ENCODE measurements around the gene MBD5.

Gene MBD5

GRCh38 chr2:148238561-148238960, 217.7 kb downstream of the MBD5 start:
- DNase-seq (ENCODE audit: low spot score), result no peak
- in situ Hi-C loops (cut with MboI; ENCODE audit: low sequenced_read_pairs, unreplicated experiment), result no loop called here
- TF ChIP-seq CTCF (IDR thresholded peaks at IDR 0.05; ENCODE audit: borderline replicate concordance, control extremely low read depth, extremely low read depth, insufficient read depth, missing control alignments), result no peak

- in situ Hi-C loops (cut with MboI; ENCODE audit: low sequenced_read_pairs, unreplicated experiment), result no loop called here
- DNase-seq (ENCODE audit: low spot score), result no peak
- no peak for TF ChIP-seq CTCF (IDR thresholded peaks at IDR 0.05; ENCODE audit: borderline replicate concordance, control extremely low read depth, extremely low read depth, insufficient read depth, missing control alignments)
Measured at GRCh38 chr2:148240838-148241237, 219.9 kb downstream of the MBD5 start.

GRCh38 chr2:148244593-148245292, 223.9 kb downstream of the MBD5 start:
- DNase-seq (ENCODE audit: low spot score), result no peak
- in situ Hi-C loops (cut with MboI; ENCODE audit: low sequenced_read_pairs, unreplicated experiment), result no loop called here
- TF ChIP-seq CTCF (IDR thresholded peaks at IDR 0.05; ENCODE audit: borderline replicate concordance, control extremely low read depth, extremely low read depth, insufficient read depth, missing control alignments), result no peak

- TF ChIP-seq CTCF (IDR thresholded peaks at IDR 0.05; ENCODE audit: borderline replicate concordance, control extremely low read depth, extremely low read depth, insufficient read depth, missing control alignments), result no peak
- in situ Hi-C loops (cut with MboI; ENCODE audit: low sequenced_read_pairs, unreplicated experiment), result no loop called here
- DNase-seq (ENCODE audit: low spot score), result no peak
Measured at GRCh38 chr2:148251993-148252392, 231.1 kb downstream of the MBD5 start.

- in situ Hi-C loops (cut with MboI; ENCODE audit: low sequenced_read_pairs, unreplicated experiment), result no loop called here
- no peak for TF ChIP-seq CTCF (IDR thresholded peaks at IDR 0.05; ENCODE audit: borderline replicate concordance, control extremely low read depth, extremely low read depth, insufficient read depth, missing control alignments)
Measured at GRCh38 chr2:148252646-148253045, 231.8 kb downstream of the MBD5 start.

GRCh38 chr2:148253685-148254084, 232.8 kb downstream of the MBD5 start:
- in situ Hi-C loops (cut with MboI; ENCODE audit: low sequenced_read_pairs, unreplicated experiment), result no loop called here
- no peak for TF ChIP-seq CTCF (IDR thresholded peaks at IDR 0.05; ENCODE audit: borderline replicate concordance, control extremely low read depth, extremely low read depth, insufficient read depth, missing control alignments)
- DNase-seq (ENCODE audit: low spot score), result no peak

More at GRCh38 chr2:148252646-148253045, 231.8 kb downstream of the MBD5 start:
- no peak for DNase-seq (ENCODE audit: low spot score)

Data from GM13976 (cell line).